Rectal smooth muscle tissue (tissue), 1 donor: ENCODE measurements around the gene TSPOAP1.

Experiments used
- H3K27ac ChIP-seq: one replicate; pipeline ENCODE4 v1.7.0; 2013; ENCODE audit warnings: low read depth, low read length, inconsistent platforms
- H3K27me3 ChIP-seq: one replicate; pipeline ENCODE4 v1.7.0; 2013; ENCODE audit warnings: low read length; ENCODE audit not compliant: control insufficient read depth, insufficient read depth
- H3K36me3 ChIP-seq: one replicate; pipeline ENCODE4 v1.7.0; 2013; ENCODE audit warnings: low read length; ENCODE audit not compliant: control insufficient read depth, insufficient read depth
- H3K4me1 ChIP-seq: one replicate; pipeline ENCODE4 v1.7.0; 2013; ENCODE audit warnings: low read length; ENCODE audit not compliant: control insufficient read depth, insufficient read depth
- H3K4me3 ChIP-seq: one replicate; pipeline ENCODE4 v1.7.0; 2013; ENCODE audit warnings: low read length
- H3K9ac ChIP-seq: one replicate; pipeline ENCODE4 v1.7.0; 2013; ENCODE audit warnings: low read length

The TSPOAP1 gene

DNA sequence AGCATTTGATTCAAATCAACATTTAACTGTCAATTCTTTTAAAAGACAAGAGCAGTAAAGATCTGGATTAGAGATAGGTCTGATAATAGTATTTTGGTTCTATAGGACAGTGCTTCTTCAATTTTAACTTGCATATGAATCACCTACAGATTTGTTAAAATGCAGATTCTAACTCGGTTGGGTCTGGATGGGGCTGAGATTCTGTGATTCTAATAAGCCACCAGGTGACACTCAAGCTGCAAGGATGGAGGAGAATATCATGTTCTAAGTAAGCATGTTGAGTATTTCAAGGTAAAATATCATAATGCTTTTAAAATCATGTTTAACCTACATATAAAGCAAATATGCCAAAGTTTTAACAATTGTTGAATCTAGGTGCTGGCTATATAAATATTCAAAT, 15.8 kb downstream of the TSPOAP1 start:
- H3K36me3 ChIP-seq: no peaks in the 10 kb centered on the region
- H3K4me3 ChIP-seq: no peak overlapping the region
- H3K27me3 ChIP-seq: no peaks in the 10 kb centered on the region
- no peak overlapping the region for H3K27ac ChIP-seq
- H3K9ac ChIP-seq: no peak overlapping the region
- H3K4me1 ChIP-seq: no peaks in the 10 kb centered on the region

DNA sequence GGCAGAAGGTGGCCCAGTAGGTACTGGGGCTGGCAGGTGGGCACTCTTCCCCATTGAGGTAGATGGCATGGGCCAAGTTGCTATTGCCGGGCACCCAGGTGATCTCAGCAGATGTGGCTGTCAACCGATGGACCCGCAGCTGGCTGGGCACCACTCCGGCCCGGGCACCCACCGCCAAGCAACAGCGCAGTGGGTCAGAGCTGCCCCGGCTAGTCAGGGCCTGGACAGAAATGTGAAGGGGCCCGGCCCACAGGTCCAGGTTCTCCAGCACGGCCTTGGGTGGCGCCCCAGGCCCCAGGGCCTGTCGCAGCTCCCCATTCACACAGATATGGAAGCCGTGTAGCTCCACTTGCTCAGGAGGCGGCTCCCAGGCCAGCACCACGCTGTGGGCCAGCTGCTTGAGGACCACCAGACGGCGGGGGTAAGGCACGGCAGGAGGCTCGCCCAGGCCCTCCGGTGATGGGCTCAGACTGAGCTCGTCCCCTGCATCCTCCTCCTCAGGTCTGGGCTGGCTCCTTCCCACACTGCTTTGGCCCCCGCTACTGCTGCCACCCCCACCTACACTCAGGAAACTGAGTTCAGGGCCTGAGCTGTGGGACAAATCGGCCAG, 16.5 kb downstream of the TSPOAP1 start:
- Histone ChIP-seq H3K27me3 (no peaks in the 10 kb centered on the region), H3K36me3 (no peaks in the 10 kb centered on the region), H3K4me1 (no peaks in the 10 kb centered on the region), H3K27ac (no peak overlapping the region), H3K9ac (no peak overlapping the region), H3K4me3 (no peak overlapping the region)

DNA sequence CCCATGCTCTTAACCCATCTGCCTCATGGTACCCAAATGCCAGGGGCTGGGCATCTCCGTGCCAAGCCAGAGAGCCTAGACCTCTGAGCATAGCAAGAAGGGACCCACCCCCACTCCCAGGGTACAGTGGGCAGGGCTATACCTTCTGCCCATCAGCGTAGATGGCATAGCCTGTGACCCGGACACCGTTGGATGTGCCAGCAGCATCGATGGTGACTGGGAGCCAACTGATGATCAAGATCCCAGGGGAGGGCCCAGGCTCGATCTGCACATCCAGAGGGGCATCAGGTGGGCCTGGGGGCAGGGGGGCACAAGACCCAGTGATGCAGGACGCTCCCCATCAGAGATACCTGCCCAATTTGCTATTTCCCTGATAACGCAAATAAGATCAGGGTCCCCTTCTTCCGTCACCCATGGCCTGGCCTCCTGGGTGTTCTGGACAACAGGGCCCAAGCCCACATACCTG, 17.1 kb downstream of the TSPOAP1 start:
- H3K9ac ChIP-seq: no peak overlapping the region
- no peaks in the 10 kb centered on the region for H3K4me1 ChIP-seq
- no peaks in the 10 kb centered on the region for H3K36me3 ChIP-seq
- no peak overlapping the region for H3K4me3 ChIP-seq
- no peak overlapping the region for H3K27ac ChIP-seq
- no peaks in the 10 kb centered on the region for H3K27me3 ChIP-seq

DNA sequence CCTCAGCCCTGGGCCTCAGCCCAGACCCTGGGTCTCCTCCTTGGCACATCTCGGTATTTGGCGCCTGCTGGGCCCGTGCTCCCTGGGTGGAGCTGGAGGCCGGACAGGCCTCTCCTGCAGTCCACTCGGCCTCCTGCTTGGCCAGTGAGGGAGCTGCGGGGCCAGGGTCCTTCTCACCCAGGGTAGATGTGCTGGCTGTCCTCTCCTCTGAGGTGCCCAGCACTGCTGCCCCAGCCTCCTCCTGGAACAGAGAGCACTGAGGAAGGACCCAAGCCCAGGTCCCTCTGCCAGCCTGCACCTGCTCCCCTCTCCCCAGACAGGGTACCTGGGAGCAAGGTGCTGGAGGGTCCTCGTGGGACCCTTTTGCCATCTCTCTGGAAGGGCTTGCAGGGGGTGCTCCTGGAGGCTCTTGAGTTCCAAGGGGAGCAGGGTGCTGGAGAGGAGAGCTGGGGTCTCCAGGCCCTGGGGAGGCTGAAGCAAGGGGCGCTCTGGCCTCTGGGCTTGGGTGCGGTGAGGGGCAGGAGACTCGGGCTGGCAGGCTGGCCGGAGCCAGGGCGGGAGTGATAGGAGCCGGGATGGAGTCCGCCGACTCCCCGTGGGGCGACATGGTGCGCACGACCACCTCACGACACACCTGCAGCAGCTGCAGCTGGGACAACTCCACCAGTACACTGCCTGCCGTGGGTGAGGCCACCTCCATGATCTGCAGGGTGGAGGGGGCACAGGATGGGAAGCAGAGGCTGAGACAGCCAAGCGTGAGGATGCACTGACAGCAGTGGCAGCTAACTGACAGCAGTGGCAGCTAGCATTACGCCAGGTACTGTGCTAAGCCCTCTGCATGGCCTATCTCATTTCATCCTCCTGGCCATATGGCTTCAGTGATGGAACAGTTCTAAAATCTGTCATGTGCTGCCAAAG, 17.8 kb downstream of the TSPOAP1 start:
- no peaks in the 10 kb centered on the region for H3K27me3 ChIP-seq
- no peak overlapping the region for H3K27ac ChIP-seq
- H3K4me3 ChIP-seq: no peak overlapping the region
- no peaks in the 10 kb centered on the region for H3K4me1 ChIP-seq
- no peak overlapping the region for H3K9ac ChIP-seq
- no peaks in the 10 kb centered on the region for H3K36me3 ChIP-seq

DNA sequence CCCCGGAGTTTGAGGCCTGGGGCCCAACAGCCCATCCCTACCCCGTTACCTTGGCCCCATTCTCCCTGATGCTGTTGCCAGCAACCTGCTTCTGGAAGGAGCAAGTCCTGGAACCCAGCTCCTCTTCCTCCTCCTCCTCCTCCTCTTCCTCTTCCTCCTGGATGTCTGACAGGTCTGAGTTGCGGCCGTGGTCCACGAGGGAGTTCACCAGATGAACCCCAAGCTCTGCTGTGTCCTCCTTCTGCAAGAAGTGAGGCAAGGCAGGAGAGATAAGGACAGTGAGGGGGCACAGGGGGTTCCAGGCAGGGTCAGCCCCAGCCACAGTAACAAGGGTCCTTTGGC, 18.7 kb downstream of the TSPOAP1 start:
- no peaks in the 10 kb centered on the region for H3K27me3 ChIP-seq
- no peaks in the 10 kb centered on the region for H3K4me1 ChIP-seq
- no peak overlapping the region for H3K4me3 ChIP-seq
- H3K9ac ChIP-seq: no peak overlapping the region
- no peak overlapping the region for H3K27ac ChIP-seq
- H3K36me3 ChIP-seq: no peaks in the 10 kb centered on the region

DNA sequence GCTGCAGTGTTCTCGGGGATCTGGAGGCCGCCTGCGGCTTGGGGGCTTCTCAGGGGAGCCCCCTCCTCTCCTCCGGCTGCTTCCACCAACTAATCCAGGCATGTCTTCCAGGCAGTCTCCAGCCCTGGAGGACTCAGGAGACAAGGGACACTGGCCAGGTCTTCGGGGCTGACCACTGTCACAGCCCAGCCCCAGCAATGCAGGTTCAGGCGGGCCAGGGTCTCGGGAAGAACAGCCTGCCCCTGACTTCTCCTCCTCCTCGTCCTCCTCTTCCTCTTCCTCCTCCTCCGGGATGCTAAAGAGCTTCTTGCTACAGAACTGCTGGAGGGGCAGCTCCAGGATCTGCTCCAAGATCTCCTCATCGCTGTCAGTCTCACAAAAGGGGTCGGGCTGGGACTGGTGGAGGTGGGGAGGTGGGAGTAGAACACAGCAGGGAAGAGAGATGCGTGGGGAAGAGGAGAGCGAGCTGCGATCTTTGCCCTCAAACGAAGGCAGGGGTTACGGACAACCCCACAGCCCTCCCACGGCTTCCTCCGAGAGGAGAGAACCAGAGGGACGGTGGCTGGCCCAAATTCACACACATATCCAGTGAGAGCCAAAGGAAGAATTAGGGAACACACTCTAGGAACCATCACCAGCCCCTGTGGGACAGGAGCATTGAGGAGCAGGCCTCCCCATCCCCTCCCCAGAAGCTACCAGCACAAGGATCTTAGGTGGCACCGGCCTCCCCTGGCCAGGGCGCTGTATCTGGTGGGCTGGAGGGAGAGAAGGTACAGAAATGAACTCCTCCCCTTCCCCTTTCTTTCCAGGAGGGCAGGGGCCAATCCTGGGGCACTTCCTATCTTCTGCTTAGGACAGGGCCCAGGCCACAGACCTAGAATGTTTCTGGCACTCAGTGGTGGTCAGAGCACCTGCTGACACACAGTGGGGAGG, 19.3 kb downstream of the TSPOAP1 start:
- Histone ChIP-seq H3K27ac (no peak overlapping the region), H3K9ac (no peak overlapping the region), H3K4me1 (no peaks in the 10 kb centered on the region), H3K36me3 (no peaks in the 10 kb centered on the region), H3K27me3 (no peaks in the 10 kb centered on the region), H3K4me3 (no peak overlapping the region)

DNA sequence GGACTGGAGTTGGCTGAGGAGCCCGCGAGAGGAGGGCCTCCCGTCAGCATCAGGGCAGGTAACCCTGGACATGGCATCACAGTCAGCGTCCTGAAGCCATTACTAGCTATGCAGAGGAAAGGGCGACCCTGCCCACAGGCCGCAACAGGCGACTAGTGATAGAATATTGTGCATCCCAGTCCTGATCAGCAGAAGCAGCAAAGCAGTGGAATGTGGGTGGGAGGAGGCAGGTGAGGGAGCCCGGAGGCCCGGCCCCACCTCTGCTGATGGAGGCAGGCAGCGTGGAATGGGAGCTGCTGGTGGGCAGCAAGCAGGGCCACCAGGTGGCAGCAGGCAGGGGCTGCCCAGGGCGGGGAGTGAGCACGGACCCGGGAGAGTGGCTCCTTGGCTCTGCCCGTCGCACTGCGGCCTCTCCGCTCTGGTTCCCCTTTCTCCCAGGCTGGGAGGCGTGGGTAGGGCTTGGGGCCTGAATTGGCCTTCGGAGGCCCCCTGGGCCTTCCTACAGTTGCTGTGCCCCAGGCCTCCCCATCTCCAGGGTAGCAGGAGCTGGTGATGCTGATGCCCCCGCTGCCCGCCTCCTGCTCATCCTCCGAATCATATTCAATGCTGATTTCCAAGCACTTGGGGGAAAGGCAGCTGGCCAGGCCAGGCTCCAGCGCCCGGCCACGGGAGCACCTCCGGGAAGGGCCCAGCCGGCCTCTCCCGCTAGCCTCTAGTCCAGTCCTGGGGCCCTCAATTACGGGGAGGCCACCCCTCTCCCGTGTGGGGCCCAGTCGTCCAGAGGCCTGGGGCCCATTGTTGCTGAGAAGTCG, 20.2 kb downstream of the TSPOAP1 start:
- Histone ChIP-seq H3K4me3 (no peak overlapping the region), H3K27ac (no peak overlapping the region), H3K36me3 (no peaks in the 10 kb centered on the region), H3K9ac (no peak overlapping the region), H3K4me1 (no peaks in the 10 kb centered on the region), H3K27me3 (no peaks in the 10 kb centered on the region)

DNA sequence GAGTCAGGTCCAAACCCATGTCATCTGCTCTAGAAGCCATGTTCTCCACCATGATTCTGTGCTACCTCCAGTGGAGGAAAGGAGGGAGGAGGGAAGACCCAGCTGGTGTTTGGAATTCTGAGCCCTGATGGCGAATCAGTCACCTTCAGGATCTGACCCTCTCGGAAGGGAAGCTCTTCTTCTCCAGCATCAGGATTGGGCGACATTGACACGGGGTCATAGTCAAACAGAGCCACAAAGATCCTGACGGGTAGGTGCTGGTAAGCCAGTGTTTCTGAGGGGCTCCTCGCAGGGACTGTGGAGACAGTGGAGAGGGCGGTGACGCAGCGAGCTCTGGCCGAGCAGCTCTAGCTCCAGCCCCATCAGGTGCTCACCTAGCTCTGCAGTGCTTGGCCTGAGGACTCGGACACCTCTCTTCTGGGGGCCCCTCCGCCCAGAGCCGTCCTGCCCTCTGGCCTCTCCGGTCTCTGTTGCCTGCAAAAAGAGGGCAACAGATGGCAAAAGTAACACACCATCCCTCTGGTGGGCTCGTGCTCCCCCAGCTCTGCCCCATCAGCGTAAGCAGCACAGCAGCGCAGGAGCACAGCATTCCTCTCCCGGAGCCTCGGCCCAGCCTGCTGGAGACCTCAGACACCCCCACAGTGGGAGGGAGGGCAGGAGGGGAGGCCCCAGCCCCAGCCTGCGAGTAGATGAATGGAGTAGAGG, 21.0 kb downstream of the TSPOAP1 start:
- Histone ChIP-seq H3K9ac (no peak overlapping the region), H3K27ac (no peak overlapping the region), H3K4me1 (no peaks in the 10 kb centered on the region), H3K36me3 (no peaks in the 10 kb centered on the region), H3K4me3 (no peak overlapping the region), H3K27me3 (no peaks in the 10 kb centered on the region)

DNA sequence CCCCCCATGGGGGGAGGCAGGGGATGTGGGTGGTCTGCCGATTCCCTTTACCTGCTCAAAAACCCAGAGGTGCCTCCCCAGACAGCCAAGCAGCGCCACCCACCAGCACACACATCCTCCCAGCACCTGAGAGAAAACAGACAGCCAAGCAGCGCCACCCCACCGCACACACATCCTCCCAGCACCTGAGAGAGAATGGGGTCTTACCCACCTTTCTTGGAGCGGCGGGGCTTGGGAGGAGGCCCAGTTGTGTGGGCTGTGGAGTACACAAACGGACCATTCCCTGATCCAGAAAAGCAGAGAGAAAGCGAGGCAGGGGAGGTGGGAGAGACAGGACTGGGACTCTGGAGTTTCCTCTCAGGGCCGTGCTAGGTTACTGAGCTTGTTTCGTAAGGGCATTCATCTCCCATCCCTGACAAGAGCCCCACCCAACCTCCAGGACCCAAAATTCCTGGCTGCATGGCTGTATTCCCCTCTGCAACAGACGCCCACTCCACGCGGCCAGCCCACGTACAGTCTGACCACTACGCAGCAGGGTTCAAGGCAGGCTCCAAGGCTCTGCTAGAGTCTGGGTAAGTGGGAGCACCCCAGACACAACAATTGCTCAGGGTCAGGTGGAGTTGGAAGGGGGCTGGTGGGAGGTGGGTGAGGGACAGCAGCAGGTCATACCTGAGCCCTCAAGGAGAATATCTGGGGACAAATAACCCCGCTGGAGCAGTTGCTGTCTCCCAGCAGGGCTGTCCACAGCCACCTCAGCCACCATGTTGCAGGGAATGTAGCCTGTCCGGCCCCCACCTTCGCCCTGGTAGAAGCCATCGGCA, 22.3 kb downstream of the TSPOAP1 start:
- H3K9ac ChIP-seq: no peak overlapping the region
- no peak overlapping the region for H3K4me3 ChIP-seq
- H3K27ac ChIP-seq: no peak overlapping the region
- H3K27me3 ChIP-seq: no peaks in the 10 kb centered on the region
- H3K4me1 ChIP-seq: no peaks in the 10 kb centered on the region
- no peaks in the 10 kb centered on the region for H3K36me3 ChIP-seq

DNA sequence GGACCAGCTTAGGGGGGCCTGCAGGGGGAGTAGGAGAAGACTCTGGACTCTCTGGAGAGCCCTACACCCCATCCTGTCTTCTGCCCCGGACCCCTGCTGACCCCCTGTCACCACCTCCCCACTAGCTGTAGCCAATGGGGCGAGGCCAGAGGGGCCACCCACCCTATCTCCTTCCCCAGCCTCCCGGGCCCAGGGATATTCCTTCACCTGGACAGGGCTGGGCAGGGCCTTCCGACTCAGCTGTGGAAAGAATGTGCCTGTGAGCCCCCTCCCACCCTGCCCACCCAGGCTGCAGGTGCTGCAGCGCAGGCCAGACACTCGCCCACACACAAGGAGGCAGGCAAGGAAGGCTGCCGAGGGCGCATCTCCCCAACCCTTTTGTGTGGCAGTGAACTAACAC, 23.0 kb downstream of the TSPOAP1 start:
- H3K36me3 ChIP-seq: no peaks in the 10 kb centered on the region
- no peaks in the 10 kb centered on the region for H3K27me3 ChIP-seq
- H3K4me1 ChIP-seq: no peaks in the 10 kb centered on the region
- H3K4me3 ChIP-seq: no peak overlapping the region
- H3K9ac ChIP-seq: no peak overlapping the region
- H3K27ac ChIP-seq: no peak overlapping the region
